EL (cell line): ENCODE measurements around the gene IRS2.

Source experiments
- DNase-seq: peaks from one replicate; pipeline ENCODE4 v3.0.0-alpha.2; 2016

Gene IRS2

DNA sequence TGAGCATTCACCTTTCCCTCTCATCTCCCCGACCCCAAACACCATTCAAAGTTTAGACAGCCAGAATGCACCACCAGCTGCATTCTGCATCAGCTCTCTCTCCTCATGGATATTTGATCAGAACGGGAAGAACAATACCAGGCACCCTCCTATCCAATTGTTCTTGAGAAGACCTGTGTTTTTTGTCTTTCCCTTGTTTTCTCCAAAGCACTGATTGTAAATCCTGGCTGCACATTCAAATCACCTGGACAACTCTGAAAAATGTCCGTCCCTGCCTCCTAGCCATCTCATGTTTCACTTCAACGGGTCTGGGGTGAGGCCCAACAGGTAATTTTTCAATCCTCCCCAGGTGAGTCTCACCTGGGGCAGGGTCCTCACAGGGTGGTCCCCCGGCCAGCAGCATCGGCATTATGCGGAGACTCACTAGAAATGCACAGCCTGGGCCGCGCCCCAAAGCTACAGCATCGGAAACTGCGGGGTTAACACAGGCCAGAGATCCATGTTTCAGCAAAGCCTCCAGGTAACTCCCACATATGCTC is 5.5 kb downstream of the IRS2 start:
- DNase-seq, result no peak

DNA sequence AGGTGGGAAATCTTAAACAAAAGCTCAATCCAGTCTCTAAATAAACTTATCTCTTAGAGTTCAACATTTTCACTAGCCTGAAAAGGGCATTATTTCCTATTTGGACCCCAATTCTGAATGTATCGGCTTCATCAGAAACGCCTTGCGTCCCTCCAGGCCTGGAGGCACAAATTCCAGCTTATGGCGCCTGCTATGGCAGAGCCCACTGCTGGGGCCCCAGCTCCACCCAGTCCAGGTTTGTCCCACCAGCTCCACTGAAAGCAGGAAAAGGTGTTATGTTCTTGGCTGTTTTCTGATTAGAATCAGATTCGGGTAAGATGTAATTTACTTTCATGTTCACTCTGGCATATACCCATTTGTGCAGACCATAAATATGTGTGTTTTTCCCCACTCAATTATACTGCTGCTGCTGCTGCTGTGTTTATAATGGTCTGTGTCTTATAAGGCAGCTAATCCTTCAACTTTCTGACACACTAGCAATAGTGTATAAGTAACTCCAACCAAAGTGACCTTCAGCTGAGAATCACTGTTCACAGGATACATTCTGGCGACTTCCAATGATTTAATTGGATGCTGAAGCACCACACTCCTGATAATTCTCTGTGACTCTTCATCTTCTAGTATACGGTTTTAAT is 6.4 kb downstream of the IRS2 start:
- no peak for DNase-seq

DNA sequence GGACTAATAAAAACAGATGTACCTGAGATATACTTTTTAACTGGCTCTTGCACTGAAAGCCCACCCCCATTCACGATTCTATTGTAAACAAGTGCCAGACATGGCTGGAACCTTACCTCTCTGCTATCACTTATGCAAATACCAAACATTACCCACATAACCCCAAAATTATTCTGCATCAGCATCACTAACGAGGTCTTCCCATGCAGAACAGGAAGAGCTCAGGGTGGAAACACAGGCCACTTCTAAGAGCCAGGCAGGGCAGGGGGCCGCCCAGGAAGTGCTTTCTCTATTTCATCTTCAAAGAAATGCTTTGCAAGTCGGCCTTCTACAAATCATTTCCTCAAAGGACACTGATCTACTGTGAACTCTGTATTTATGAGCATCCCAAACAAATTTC is 7.3 kb downstream of the IRS2 start:
- DNase-seq, result peak; percentile 27

DNA sequence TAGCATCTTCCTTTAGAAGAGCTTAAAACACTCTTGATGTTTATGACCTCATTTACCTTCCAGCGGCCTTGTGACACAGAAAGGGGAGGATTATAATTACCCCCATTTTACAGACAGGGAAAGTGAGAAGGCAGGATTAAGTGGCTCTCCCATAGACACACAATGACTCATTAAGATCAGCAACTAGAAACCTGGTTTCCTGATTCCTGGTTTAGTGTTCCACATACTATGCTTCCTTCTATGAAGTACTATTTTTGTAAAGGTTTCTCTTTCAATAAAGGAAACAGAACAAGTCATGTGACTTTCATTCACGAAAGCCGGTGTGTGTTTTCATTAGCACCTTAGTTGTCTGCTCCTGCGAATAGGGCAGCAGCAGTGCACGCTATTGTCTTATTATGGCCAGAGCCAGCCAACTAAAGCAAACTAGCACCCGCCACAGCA is 8.3 kb downstream of the IRS2 start:
- DNase-seq, result peak; percentile 43

DNA sequence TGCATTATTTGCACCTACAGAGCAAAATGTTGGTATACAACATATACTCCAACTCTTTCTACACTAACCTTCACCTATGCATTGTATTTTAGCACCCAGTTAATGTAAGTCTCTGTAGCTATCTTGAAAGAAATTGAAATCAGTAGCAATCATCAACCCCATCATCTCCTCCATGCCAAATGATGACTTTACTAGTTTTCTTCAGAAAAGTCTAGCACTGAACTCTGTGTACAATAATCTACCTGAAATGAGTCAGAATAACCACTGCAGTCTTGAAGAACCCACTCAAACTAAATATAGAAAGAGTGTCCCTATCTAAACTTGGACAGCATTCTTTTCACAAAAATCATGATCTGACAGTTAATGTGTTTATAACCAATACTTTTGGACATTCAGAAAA is 9.8 kb downstream of the IRS2 start:
- DNase-seq, result no peak

DNA sequence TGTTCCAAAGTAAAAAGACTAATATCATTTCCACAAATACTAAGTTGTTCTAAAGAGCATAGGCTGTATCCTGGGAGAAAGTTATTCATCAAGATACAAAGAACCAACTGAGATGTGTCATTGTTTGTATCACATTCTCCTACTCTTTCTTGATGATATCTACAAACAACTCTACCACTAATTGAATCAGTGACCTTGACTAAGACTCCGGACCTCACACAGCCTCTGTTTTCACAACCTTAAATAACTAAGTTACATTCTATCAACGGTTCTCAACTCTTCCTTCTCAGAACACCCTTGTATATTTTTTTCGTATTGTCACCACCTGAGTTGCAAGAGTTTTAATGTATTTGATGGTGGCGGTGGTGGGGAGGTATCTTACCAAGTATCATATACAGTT is 12.6 kb downstream of the IRS2 start:
- no peak for DNase-seq

DNA sequence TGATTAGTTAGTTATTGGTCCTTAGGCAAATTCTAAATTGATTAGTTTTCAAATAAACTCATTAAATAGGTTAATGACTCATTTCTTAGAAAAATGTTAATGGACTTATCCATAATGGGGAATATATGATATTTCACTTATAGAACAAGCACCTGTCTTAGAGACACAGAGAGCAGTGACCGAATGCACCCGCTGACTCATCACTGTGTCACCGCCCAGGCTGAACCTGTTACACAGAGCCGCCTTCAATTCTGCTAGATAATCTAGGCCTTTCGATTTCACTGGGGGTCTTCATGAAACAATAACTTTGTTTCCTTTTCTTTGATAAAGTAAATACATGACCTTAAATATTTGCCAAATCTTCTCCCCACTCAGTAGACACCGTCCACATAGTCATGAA is 13.1 kb downstream of the IRS2 start:
- DNase-seq, result no peak

DNA sequence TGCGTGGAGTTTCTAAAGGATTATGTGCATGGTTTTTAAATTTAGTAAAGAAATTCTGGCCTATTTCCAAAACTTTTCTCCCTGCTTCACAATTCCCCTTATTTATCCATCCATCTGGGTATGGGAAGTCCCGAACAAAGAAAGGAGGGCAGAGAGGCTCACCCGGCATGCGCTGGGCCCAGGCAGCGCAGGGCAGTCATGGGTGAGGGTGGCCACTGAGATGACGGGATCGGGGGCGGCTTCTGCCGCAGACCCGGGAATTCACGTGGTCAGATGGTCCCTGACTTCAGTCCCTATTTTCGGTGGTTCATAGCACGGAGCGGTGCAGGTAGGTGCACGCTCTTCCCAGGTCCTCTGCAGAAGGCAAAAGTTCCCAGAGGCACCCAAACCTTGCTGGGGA is 14.5 kb downstream of the IRS2 start:
- no peak for DNase-seq

DNA sequence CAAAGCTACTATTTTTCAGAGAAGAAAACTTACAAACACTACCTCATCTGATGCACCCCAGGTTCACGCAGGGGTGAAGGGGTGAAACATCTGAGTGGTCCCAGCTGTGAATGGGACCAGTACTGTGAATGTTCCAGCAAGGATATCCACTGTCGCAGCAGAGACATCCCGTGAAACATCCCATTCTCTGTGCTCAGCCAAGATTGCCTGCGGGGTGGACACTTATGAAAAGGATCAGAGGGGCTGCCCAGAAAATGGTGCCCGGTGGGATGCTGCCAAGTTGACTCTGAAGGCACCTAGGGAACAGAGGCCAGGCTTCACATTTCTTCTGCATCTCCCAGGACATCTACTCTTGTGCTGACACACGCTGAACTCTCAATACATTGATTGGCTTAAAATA is 15.9 kb downstream of the IRS2 start:
- no peak for DNase-seq

DNA sequence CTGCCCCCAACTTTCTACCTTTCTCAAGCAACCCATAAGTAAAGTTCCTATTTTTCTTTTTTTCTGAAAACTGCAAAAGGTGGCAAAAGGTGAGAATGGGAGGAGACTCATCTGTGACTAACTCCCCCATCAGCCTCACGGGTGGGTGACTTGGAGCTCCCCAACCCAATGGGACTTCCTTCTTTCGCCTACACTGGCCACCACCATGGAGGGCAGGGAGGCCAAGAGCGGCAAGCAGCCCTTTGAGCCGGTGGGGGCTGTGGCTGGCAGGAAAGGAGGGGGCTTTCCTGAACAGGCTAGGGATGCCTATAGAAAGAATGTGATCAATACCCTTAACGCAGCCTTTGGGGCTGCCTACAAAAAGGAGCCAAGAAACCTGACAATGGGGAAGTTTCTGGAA is 16.5 kb downstream of the IRS2 start:
- DNase-seq, result no peak

DNA sequence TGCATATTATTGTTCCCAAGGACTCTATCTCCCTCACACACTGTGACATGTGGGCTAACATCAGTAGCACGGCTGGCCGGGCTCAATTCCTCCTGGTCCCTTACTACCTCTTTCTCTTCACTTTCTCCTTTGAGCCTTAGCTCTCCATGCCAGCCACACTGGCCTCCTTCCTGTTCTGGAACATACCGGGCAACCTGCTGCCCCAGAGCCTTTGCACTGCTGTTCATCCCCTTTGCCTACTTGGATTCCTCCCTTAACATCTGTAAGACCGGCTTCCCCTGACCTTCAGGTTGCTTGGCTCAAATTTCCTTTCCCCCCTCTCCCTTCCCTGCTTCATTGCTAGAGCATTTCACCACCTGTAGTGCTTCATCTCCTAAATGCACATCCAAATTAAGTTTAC is 17.1 kb downstream of the IRS2 start:
- no peak for DNase-seq

DNA sequence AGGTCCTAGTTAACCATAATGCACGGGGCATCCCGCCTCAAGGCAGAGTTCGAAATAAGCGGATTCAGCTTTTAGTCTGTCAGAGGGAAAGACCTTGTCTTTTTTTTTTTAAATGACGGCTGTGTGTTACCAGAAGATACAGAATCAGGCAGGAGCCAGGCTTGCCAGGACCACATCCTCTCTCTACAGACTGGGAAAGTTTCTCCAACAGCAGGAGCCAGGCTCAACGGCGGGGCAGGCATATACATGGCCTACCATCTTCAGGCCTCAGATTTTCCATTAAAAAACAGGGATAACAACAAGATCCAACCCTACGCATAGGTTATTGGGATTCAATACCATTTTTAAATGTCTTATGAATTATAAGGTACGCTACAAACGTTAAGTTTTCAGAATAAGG is 17.8 kb downstream of the IRS2 start:
- no peak for DNase-seq

DNA sequence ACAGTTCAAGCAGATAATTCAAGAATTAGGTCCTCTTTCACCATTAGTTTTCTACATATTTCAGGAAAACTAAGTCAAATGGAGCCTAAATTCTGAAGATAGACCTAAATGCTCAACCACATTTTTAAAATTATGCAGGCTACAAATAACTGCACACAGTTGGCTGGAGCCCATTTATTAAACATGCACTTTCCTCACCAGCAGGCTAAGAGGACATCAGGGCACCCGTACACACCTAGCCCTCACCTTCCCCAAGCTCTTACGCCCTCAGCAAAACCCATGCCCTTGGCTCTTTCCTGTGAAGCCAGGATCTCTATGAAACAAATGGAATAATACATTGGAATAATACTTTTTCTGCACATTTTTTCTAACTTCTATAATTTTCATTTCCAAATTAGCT is 18.2 kb downstream of the IRS2 start:
- DNase-seq, result no peak

DNA sequence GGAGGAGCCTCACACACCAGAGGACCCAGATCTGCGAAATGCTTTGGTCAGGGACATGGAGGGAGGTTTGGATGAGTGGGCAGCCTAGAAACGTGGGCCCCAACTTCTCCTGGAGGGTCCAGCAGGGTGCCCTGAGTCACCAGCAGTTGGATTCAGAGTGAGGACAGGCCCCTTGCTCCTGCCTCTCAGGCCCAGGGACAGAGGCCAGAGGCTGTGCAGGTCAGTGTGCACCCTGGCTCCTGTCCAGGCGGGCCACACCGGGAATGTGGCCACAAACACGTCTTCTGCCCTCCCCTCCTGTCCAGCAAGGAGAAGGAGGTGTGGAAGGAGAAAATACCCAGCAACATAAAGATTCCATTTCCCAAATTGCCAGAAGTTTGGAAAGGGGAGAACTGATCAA is 19.4 kb downstream of the IRS2 start:
- DNase-seq, result no peak

DNA sequence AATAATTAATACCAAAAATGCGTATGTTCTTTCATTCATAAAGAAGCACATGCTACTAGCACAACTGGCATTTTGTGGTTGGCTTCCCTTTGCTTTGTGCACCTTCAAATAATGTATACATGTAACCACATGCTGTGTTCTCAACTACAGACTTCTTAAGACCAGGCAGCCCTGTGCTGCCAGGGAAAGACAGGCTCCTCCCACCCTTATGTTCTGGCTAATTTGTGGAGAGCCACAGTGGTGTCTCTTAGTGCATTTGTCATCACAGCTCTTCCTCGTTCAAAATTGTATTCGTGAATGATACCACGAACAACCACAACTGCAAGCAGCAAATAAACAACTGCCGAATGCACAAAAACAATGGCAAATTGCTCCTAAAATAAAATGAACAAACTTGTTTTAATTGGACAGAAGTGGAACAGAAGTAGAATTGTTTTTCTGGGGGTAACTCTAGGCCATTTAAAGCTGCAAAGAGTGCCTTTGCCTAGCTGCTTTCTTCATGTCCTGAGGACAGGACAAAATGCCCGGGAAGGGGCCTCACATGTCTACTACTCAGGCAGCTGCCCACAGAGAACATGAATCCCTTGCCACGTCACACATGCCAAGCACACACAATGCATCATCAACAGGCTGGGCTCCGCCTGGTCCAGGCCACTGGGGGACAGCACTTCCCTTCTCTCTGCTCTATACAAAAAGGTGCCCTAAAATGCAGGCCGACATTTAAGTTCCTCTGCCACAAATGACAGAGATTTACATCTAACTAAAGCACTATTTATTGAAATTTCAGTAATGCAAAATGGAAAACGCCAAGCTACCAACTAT is 21.7 kb downstream of the IRS2 start:
- no peak for DNase-seq

DNA sequence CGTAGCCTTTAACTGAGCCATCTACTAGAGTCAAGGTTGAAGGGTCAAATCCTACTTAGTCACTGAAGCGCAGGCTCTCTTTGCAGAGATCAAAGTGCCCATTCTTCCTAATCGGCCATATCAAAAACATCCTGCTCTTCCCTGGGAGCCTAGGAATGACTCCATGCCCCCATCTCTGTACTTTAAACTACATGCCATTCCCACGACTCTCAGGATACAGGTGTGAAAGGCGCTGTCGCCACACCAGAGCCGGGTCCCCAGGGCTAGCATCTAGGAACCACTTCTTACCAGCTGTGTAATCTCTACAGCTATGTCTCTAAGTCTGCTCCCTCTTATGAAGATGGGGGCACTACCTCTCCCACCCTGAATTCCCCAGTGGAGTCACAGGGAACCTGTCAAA is 22.3 kb downstream of the IRS2 start:
- no peak for DNase-seq

DNA sequence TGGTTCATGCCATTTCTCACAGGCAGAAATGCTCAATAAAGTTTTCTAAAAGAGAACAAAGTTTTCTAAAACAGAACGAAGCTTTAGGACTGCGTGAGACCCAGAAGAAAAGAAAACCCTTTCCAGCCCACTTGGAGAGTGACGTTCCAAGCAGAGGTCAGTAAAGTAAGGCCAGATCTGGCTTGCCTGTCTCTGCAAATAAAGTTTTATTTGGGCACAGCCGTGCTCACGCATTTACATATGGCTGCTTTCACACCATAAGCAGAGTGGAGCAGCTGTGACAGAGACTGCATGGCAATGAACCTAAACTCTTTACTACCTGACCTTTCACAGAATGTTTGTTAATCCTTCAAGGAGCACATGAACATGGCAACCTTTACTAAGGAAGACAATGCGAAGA is 23.6 kb downstream of the IRS2 start:
- no peak for DNase-seq

DNA sequence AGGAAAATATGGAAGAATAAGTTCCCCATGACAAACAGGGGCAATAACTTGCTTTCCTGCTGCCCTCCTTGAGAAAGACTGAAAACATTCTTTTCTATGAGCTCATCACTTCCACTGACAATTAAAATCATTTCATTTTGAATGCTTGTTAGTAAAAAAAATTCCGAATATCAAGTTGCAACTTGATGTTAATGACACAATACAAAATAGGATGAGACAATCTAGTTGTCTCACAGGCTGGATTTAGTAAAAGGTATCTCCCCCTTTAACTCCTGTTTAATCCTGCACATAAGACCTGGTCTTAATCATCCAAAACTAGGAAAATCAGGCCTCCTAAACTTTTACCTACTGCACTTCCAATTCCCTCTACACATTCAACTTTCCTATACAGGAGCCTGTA is 24.7 kb downstream of the IRS2 start:
- DNase-seq, result no peak

DNA sequence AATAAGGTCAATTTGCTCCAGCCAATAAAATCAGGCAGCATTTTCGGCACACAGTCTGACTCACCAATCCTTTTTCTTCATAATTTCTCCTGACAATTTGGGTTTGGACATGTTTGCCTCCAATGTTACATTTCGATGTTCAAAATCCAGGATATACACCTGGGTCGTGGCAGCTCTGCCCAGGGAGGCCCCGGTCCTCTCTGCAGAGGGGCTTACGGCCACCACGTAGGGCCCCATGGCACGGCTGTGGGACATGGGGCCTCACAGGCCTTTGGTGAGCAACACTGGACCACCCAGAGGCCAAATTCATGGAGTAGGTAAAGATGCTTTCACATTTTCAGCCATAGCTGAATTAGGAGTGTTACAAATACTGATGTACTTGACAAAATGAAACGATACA is 25.4 kb downstream of the IRS2 start:
- DNase-seq, result no peak

DNA sequence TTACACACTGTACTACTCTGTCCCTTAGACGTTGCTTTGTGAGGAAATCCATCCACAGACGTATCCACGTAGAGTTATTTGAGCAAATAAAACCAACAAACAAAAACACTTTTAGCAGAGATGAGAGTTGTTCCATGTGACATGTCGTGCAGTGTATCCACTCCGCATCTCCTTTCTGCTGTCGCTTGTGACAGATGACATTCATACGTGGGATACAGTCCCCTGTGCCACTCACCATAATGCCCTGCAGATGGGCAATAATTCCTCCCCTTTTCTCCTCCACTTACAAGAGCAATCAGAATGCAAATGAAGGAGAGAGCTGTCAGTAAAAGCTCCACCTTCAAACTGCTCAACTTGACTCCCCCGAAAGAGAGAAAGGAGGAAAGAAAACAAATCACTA is 26.0 kb downstream of the IRS2 start:
- no peak for DNase-seq

DNA sequence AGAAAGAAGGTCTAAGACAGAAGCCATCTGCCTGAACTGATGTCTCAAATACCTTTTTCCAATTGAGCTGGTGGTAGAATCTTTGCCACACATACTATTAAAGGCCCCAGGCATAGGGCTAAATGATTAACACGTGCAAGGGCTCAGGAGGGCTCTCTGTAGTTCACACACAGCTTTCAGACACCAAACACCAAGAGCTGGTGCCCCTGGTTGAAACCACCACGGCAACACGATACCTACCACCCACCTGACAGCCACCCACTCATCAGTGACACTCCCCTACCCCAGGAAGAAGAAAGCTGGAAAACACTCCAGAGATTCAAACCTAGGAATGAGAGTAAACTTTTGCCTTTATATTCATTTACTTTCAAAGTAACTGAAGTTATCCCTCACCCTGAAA is 26.8 kb downstream of the IRS2 start:
- DNase-seq, result no peak

DNA sequence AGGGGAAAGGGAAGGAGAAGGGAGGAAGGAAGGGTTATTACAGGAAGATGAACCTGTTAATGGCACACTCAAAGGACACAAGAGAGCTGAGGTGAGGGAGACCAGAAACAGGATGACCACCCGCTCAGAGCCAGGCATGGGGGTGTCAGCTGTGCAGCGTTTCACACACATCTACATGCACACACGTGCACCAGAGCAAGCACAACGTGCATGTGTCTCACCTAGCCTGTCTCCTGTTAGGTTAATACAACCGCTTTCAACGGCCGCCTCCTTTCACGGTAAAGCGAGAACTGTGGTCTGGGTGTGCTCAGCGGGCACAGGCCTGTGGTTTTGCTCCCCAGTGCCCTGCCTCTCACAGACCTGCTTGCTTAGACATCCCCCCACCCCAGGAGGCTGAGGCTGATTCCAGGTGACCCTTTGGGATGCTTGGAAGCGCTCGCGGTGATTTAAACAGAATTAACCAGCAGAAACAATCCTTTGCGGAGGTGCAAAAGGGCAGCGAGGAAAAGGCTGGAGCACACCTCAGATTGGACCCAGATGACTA is 27.4 kb downstream of the IRS2 start:
- DNase-seq, result no peak

DNA sequence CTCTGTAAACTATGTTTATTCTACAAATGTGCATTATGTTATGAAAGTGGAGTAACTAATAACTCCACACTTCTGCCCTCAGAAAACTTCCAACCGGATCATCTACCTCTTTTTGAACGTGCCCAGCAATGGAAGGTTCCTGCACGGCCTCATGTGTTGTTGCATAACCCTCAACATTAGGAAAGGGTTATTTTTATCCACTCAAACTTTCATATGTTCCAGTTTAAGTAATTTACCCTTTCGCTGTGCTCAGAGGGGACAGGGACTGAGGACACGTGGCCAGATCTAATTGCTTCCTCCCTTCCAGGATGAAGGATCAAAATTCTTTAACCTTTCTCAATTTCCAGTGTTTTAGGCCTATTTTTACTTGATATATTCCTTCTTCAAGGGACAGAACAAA is 29.6 kb downstream of the IRS2 start:
- DNase-seq, result no peak

DNA sequence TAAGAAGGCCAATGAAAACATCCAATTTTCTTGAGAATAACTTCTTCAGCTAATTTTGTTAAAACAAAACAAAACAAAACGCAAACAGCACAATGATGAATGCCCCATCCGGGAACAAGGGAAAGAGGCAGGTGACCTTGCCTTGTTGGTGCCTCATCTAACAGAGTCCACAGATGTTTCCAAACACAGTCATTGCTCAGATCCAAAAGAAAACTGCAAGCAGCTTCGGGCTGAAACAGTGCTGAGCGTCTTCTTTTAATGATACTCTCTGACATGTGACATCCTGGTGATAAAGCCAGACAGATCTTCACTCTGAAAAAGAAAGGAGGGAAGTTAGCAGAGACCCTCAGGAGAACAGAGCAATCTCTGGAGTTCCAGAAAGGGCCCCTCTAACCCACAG is 30.4 kb downstream of the IRS2 start:
- no peak for DNase-seq
